PC-9 (cell line): Measurements from ENCODE around the gene FAF1. TPM values are rescaled to one million over a fixed set of nuclear protein-coding genes. Genes with fewer than 3 reads are reported as not detected.

Source experiments
- BruUV-seq: library from RNA; stranded (reverse); fragments of 400-500 nt; replicated peaks from 2 replicates; lab custom pipeline; 2021; lab: Mats Ljungman, UMichigan
- CTCF ChIA-PET: fragments of 300-600 bp; sonication (Branson Sonifier 250); formaldehyde crosslinking; loops from one replicate; lab custom pipeline; 2022; ENCODE audit warnings: antibody characterized with exemption; lab: Charles Lee
- POLR2A ChIA-PET: fragments of 300-600 bp; sonication (Branson Sonifier 250); formaldehyde crosslinking; loops from one replicate; lab custom pipeline; 2022; ENCODE audit warnings: antibody characterized with exemption; ENCODE audit not compliant: unreplicated experiment; lab: Charles Lee
- DNase-seq, 2 experiments: peaks; one replicate each; pipeline versions ENCODE4 v3.0.0 to v3.0.0-alpha.2; 2015 to 2022; ENCODE audit warnings: mixed read lengths in 1 of 2
- H2AFZ ChIP-seq: fragments of 200-600 bp; sonication (generic); 2 replicates; pipeline ENCODE4 v1.8.1; 2017; ENCODE audit warnings: antibody characterized with exemption
- H3F3A ChIP-seq: fragments of 200-600 bp; sonication (generic); 2 replicates; pipeline ENCODE4 v1.8.1; 2017; ENCODE audit warnings: antibody characterized with exemption, mild to moderate bottlenecking, low read depth; ENCODE audit not compliant: insufficient read depth
- H3K27ac ChIP-seq: fragments of 200-600 bp; sonication (generic); 2 replicates; pipeline ENCODE4 v1.6.1; 2016; ENCODE audit warnings: mixed run types
- H3K27me3 ChIP-seq: fragments of 200-600 bp; sonication (generic); 2 replicates; pipeline ENCODE4 v1.6.1; 2016; ENCODE audit warnings: low read depth, mixed run types; ENCODE audit not compliant: insufficient read depth
- H3K36me3 ChIP-seq: fragments of 200-600 bp; sonication (generic); 2 replicates; pipeline ENCODE4 v1.6.1; 2016; ENCODE audit warnings: low read depth, mixed run types
- H3K4me1 ChIP-seq: fragments of 200-600 bp; sonication (generic); replicated peaks from 2 replicates; pipeline ENCODE4 v1.6.1; 2016; ENCODE audit warnings: mixed run types; ENCODE audit not compliant: insufficient read depth
- H3K4me2 ChIP-seq: fragments of 200-600 bp; sonication (generic); 2 replicates; pipeline ENCODE4 v1.6.1; 2017; ENCODE audit warnings: mixed run types
- H3K4me3 ChIP-seq: fragments of 200-600 bp; sonication (generic); 2 replicates; pipeline ENCODE4 v1.6.1; 2016; ENCODE audit warnings: mixed run types
- H3K79me2 ChIP-seq: fragments of 200-600 bp; sonication (generic); 2 replicates; pipeline ENCODE4 v1.6.1; 2017; ENCODE audit warnings: low read depth, mixed run types
- H3K9me2 ChIP-seq: fragments of 200-600 bp; sonication (generic); 2 replicates; pipeline ENCODE4 v1.8.1; 2017; ENCODE audit warnings: mild to moderate bottlenecking; ENCODE audit not compliant: insufficient read depth
- H3K9me3 ChIP-seq: fragments of 200-600 bp; sonication (generic); 2 replicates; pipeline ENCODE4 v1.8.1; 2016; ENCODE audit warnings: low read depth; ENCODE audit not compliant: insufficient read depth
- H4K20me1 ChIP-seq: fragments of 200-600 bp; sonication (generic); 2 replicates; pipeline ENCODE4 v1.8.1; 2017; ENCODE audit not compliant: insufficient read depth
- CTCF ChIP-seq: fragments of 200-600 bp; sonication (generic); conservative IDR thresholded peaks from 2 replicates; pipeline ENCODE4 v1.6.1; 2017; ENCODE audit warnings: mixed run types, antibody characterized with exemption, mild to moderate bottlenecking, moderate library complexity
- EZH2 ChIP-seq: fragments of 200-600 bp; sonication (generic); IDR thresholded peaks from 2 replicates; pipeline ENCODE4 v1.8.0; 2017; ENCODE audit warnings: antibody characterized with exemption, low read depth
- intact Hi-C: fragments of 100-400 bp; cut with micrococcal nuclease; formaldehyde crosslinking; loops from one replicate; pipeline ENCODE4 v1.10.0; 2022; ENCODE audit not compliant: unreplicated experiment
- total RNA-seq: library from RNA; stranded (reverse); gene quantifications from 2 replicates; pipeline ENCODE4 v1.2.3, GENCODE V29; 2021

Gene FAF1
- total RNA-seq, 1 experiment from 2014 or later, result 105 TPM

- Histone ChIP-seq H4K20me1 (no peaks in the 10 kb centered on the region), H3K4me3 (no peak overlapping the region), H3K9me2 (no peaks in the 10 kb centered on the region), H3F3A (no peaks in the 10 kb centered on the region; the same call in 1 of the 2 replicates), H3K27ac (no peak overlapping the region), H3K27me3 (peaks cover 11% of the 10 kb centered on the region), H3K79me2 (no peaks in the 10 kb centered on the region), H2AFZ (no peak overlapping the region), H3K4me1 (no peaks in the 10 kb centered on the region), H3K36me3 (no peaks in the 10 kb centered on the region), H3K4me2 (no peak overlapping the region), H3K9me3 (no peaks in the 10 kb centered on the region)
- BruUV-seq, result no TSS peak
- intact Hi-C loops, result no loop called here
- DNase-seq, result no peak
- CTCF ChIA-PET, result no interaction called here
- no peak for TF ChIP-seq EZH2
- TF ChIP-seq CTCF, result no peak
- POLR2A ChIA-PET, result no interaction called here
These were observed 539.2 kb downstream of the FAF1 start for GRCh38 chr1:50420689-50421365.

DNA sequence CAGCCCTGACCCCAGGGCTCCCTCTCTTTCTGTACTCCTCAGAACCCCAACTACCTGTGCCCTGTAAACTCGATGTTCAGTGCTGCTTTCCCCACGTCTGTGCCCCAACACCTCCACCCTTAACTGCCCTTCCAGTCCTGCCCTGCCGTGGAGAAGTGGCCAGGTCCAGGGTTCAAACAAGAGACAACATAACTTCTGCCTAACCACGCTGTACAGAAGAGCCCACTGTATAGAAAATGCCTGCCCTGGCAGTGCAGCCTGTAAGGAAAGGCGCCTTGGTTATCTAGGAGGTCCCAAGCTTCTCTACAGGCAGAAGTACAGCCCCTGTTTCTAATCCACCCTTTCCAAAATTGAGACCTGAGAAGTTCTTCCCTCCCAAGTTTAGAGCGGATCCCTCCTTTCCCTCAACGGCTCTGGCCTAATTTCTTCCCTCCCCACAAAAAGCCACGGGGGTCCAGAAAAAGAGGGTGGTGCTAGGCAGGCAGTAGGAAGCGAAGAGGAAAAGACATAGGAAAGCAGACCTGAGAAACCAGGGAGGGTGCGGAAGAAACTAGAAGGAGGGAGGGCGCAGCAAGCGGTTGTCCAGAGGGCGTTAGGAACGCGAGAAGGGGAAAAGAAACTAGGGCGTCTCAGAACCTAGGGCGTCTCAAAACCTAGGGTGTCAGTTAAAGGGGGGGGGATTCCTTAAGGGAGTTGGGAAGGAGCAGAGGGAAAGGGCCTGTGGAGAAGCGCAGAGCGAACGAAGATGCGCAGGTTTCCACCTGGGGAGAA lies 540.0 kb downstream of the FAF1 start:
- no peaks in the 10 kb centered on the region for H3K9me2 ChIP-seq
- H3K9me3 ChIP-seq, result no peaks in the 10 kb centered on the region
- no peaks in the 10 kb centered on the region for H3K4me1 ChIP-seq
- H3K27me3 ChIP-seq, result peaks cover 17% of the 10 kb centered on the region
- no peaks in the 10 kb centered on the region for H3K36me3 ChIP-seq
- ChIA-PET POLR2A (no interaction called here), CTCF (no interaction called here)
- no peaks in the 10 kb centered on the region for H4K20me1 ChIP-seq
- intact Hi-C loops, result no loop called here
- no peaks in the 10 kb centered on the region for H3K79me2 ChIP-seq
- BruUV-seq, result no TSS peak
- no peaks in the 10 kb centered on the region; the same call in 1 of the 2 replicates for H3F3A ChIP-seq
- H3K4me2 ChIP-seq, result no peak overlapping the region
- H3K27ac ChIP-seq, result no peak overlapping the region
- DNase-seq, result no peak
- H2AFZ ChIP-seq, result no peak overlapping the region
- TF ChIP-seq CTCF (no peak), EZH2 (no peak)
- no peak overlapping the region for H3K4me3 ChIP-seq

DNA sequence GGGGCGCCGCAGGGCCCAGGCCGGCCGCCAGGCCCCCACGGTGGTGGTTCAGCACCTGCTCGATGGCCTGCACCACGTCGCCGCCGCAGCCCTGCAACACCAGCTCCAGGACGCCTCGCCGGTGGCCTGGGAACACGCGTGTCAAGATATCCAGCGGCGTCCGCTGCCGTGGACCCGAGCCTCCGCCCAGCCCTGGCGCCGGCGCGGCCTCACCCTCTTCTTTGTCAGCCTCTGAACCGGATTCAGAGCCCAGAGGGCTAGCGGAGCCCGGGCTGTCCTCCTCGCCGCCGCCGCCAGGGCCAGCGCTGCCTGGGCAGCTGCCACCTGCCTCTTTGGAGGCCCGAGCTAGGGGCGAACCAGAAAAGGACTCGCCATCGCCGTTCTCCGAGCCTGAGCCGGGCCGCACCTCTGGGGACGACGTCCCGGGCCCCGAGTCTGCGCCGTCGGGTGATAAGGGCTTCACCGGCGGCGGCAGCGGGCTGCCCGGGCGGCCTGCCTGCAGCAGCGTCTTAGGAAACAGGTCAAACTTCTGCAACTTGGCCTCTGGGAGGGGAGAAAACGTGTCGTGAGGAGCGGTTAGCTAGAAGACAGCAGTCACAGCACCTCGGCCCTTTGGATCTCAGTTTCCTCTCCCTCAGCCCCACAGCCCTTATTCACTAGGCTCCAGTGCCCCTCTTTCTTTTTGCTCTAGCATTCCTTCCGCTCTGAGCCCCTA lies 540.7 kb downstream of the FAF1 start:
- Histone ChIP-seq H3K4me2 (no peak overlapping the region), H3F3A (no peaks in the 10 kb centered on the region; the same call in 1 of the 2 replicates), H3K27me3 (peaks cover 25% of the 10 kb centered on the region), H2AFZ (no peak overlapping the region), H3K79me2 (no peaks in the 10 kb centered on the region), H3K4me3 (no peak overlapping the region), H3K4me1 (no peaks in the 10 kb centered on the region), H3K36me3 (no peaks in the 10 kb centered on the region), H3K9me3 (no peaks in the 10 kb centered on the region), H3K27ac (no peak overlapping the region), H4K20me1 (no peaks in the 10 kb centered on the region), H3K9me2 (no peaks in the 10 kb centered on the region)
- ChIA-PET CTCF (no interaction called here), POLR2A (no interaction called here)
- no peak for DNase-seq
- BruUV-seq, result no TSS peak
- TF ChIP-seq CTCF (no peak), EZH2 (no peak)
- intact Hi-C loops, result no loop called here
